ENCODE data around the gene GOLIM4.
A peak's percentile ranks its signal among the peaks of the same experiment; 100 is the strongest.
"Not testable (repeated sequence)": the region's sequence is repeated elsewhere in the genome, so short reads cannot be mapped to it uniquely, and the experiment has no call there.

Gene GOLIM4

DNA sequence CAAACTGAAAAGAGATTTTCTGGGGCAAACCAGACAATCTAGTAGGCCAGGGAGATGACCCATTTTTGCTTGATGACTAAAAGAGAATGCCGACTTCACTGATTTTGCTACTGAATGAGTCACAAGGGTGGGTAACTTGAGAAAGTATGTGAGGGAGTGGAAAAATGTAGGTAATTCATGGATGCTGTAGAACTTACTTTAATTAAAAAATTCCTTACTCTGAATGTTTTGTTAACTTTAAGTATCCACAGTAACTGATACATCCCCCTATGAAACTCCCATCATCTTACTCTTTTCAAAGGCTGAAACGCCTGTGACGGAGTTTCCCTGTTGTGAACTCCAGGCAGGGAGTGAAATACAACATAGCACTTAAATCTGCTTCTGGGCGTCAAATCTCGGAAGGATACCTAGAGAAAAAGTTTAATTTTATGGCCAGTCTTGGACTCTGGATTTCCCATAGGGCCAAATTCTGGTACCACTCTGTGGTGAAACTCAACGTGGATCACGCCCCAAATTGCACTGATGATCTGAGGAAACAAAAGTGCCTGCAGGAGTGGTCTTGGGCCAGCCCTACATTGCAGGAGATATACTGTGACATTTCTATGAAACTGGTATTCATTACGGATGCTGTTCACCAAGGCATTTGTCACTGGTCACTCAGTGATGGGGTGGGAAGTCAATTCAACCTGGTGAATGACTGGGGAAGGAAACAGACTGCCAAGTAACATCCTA is 24.0 kb downstream of the GOLIM4 start:
- DNase-seq = no peak

DNA sequence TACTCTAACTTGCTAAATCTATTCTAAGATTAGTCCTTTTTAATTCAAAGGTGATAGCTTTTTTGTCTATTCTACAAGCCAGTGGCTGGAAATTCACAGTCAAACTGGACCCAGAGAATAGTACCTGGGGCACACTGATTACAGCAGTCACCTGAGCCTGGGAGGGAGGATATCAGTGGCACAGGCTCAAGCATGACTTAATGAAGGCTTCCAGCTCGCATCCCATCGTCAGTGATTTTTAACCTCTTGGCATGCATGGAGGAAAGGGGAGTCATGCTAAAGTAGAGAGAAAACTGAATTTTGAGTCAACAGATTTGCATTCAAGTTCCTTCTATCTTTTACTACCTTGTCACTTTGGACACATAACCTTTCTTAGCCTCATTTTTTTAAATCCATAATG is 24.8 kb downstream of the GOLIM4 start:
- no peak for DNase-seq

DNA sequence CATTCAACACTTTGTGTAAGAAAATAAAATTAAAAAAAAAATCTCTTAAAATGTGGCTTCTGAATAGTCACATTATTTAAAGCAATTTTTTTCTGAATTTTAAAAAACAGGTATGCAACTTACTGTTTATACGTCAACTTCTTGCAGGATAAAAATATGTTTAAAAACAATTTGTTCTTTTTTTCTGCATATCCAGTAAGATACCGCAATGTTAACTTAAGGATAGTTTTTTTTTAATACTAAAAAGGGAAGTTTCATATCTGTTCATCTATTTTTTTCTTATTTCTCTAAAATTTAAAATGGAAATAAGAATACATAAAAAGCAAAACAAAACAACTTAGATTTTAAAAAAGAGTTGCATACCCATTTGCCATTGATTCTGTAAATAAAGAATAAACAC is 27.4 kb downstream of the GOLIM4 start:
- no peak for DNase-seq

DNA sequence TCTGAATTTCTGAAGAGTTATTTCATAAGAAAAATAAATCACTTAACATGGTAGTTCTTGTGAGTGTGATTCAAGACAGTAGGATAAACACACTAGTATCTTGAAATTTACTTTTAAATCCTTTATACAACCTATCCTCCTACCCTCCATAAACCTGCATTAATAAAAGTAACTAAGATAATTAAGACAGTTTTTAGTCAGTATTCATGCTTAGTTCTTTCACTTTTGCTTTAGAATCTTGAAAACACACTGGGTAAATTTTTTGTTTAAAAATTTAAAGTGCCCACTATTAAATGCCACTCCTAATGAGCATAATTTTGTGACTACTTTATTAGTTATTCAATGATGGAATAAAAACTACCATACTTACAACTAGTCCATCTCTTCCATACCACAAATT is 28.8 kb downstream of the GOLIM4 start:
- no peak for DNase-seq

DNA sequence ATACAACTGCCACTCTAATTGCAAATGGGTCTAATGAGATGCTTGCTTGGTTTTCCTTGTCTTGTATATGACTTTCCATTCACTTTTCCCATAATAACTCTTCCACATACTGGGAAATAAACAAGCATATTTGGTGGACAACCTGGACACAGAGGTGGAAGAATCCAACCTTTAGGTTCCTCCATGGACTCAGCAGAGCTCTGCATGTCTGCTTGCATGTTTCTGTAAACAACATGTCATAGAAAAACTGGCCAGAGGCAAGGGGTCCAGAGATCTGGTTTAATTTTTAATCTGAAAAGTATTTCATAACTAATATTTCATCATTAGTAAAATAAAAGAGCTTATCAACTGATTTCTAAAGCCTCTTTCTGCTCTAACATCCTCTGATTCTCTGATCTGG is 30.2 kb downstream of the GOLIM4 start:
- no peak for DNase-seq

DNA sequence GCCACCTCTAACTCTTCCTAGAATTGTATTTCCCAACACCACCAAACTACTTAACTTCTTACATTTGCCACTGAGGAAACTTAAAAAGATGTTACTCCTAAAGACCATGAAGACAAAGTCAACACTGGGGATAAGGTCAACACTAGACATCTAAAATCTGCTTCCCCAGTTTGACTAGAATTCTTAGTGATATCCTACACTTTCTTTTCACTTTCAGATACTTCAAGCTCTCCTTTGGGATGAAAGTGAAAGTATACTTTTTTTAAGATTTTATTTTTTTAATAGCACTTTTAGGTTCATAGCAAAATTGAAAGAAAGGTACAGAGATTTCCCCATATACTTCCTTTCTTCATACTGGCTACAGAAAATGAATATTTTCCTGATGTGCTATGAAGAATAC is 32.6 kb downstream of the GOLIM4 start:
- no peak for DNase-seq

DNA sequence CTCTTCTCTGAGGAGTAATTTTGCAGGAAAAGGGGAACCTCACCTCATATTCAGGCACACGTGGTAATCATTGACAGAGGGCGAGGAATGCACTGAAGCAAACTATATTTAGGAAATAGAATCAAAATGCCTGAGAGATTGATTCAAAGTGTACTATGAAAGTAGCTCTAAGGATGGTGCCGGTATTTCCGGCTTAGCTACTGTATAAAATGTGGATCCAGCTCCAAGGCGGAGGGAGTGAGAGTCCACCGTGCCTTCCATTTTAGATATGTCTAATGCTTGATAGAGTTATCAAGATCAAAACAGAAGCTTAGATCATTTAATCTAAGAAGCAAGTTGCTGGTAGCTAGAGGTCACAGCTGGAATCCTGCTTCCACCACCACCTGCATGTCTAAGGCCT is 33.0 kb downstream of the GOLIM4 start:
- DNase-seq = no peak

DNA sequence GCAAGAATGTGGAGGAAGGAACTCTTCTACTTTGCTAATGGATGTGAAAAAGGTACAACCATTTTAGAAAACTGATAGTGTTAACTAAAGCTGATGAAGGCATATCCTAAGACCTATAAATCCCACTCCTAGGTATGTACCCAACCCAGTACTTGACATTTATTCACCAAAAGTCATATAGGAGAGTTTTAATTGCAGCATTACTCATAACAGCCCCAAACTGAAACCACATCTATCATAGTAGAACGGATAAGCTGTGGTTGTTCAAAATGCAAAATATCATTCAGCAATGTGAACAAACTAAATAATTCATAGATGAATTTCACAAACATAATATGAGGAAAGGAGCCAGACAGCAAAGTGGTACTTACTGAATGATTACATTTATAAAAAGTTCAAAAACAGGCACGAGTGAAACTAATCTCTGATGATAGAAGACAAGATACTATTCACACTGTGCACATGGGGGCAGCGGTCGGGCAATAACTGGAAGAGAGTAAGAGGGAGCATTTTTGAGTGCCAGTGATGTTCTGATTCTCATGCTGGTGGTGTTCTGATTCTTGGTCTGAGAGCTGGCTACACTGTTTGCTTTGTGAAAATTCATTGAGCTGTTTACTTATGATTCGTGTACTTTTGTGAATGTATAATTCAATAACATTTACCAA is 34.3 kb downstream of the GOLIM4 start:
- DNase-seq = no peak

DNA sequence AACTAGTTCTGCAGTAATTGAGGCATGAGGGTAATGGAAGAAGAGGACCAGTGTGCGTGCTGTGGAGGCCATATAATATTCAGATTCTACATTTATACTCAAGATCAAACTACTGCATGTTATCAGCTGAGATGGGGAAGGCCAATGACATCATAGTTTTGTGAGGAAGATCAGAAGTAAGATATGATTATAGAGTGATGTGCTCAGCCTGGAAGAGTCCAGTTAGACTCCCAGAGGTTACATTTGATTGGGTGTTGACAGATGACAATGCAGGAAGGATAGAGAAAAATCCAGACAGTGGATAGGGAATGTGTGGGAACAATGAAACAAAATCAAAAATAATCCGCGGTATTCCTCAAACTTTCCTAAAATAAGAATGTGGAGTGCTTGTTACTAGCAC is 35.4 kb downstream of the GOLIM4 start:
- no peak for DNase-seq

DNA sequence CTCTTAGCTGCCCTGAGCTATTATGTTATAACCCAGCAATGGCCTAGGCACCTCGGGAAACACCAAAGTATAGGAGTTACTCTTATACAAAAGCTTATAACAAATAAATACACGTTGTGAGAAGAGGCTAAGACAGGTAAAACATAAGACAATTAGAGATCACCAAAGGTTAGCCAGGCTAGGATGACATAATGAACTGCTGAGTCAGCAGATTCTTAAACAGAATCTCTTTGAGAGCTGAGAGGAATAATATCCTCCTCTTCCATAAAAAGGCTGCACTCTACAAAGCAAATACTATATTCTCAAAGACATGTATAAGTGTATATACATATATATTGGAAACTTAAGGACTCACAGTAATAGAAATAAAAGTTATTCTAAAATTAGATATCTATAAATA is 37.2 kb downstream of the GOLIM4 start:
- DNase-seq = no peak

DNA sequence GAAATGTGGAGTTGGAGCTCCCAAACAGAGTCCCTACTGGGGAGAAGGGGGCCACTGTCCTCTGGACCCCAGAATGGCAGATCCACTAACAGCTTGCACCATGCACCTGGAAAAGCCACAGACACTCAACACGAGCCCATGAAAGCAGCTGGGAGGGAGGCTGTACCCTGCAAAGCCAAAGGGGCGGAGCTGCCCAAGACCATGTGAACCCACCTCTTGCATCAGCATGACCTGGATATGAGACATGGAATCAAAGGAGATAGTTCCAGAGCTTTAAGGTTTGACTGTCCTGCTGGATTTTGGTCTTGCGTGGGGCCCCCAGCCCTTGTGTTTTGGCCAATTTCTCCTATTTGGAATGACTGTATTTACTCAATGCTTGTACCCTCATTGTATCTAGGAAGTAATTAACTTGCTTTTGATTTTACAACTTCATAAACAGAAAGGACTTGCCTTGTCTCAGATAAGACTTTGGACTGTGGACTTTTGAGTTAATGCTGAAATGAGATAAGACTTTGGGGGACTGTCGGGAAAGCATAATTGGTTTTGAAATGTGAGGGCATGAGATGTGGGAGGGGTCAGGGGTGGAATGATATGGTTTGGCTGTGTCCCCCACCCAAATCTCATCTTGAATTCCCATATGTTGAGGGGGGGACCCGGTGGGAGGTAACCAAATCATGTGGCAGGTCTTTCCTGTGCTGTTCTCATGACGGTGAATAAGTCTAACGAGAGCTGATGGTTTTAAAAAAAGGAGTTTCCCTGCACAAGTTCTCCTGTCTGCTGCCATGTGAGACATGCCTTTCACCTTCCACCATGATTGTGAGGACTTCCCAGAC is 39.1 kb downstream of the GOLIM4 start:
- not testable (repeated sequence) for DNase-seq

DNA sequence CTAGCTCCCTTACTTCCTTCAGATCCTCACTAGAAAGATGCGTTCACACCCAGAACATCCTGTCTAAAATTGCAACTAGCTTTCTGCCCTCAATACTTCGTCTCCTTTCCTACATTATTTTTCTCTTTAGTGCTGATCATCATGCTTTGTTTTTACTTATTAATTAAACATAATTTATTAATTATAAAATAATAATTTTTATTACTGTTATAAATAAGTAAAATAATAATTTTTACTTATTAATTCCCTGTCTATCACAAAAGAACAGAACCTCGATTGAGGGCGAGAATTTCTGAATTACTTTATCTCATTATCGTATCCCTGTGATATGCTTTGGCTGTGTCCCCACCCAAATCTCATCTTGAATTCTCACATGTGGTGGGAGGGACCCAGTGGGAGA is 41.3 kb downstream of the GOLIM4 start:
- DNase-seq = no peak

DNA sequence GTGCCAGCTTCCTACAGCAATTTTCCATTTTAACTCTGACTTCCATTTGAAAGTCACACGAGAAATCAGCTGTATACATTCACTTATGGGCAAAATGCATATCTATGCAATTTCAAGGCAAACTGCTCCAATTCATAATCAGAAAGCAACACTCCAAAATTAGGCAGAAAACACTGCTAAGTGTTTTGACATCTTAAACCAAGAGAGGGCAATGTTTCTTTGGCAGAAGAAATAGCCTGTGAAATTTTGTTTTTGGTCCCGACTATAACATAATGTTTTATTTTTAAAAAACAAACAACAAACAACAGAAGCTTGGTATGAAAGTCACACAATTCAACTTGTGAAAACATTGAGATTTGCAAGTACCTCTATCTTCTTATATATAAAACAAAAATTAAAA is 42.6 kb downstream of the GOLIM4 start:
- no peak for DNase-seq

DNA sequence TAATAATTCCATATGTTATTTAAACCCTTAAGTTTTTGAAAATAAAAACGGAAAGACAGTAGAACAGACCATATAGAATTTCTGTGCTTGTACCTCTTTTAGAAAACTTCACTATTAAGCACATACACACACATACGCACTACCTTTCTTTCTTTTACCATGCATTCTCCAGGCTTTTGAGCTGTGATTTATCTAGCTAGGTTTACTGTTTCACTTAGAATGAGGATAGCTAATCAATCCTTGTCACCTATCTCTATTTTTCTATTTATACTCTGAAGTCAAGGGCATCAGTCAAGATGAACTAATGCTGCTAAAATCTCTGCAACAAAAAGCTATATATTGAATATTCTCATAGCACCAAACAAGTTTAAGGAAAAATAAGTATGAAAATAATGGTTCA is 43.2 kb downstream of the GOLIM4 start:
- DNase-seq = no peak

DNA sequence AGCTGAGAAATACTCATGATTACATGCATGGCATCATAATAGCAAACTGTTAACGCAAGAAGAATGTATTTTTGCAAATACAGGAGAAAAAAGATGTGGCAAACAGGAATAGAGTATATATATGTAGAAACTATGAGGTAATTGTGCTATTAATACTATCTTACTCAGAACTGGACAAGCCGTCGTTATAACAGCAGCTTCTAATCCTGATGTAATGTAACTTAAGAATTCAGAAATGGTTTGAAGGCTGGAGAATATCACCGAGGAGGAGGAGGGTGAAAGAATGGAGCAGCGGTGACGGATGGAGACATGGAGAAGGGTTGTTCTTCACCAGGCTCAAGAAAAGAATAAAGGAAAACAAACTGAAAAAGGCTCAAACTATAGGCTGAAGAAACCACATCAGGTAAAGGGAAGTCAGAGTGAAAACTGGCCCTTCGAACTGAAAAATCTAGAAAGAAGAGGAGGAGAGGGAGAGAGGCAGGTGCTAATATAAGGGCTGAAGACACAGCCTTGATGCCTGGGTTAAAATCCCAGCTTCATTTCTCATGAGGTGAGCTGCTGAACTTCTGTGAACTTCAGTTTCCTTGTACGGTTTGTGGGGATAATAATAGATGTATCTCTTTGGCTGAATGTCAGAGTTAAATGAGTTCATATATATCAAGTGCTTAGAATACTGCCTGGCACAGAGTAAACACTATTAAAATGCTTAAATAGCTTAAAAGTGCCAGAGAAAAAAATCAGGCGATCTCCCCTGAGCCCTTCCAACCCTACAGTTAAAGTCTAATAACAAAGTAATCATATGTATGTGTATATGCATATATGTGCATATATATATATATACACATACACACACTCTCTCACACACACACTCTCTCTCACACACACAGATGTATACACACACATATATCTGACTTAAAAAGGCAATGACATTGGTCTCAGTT is 43.9 kb downstream of the GOLIM4 start:
- peak; percentile 43 for DNase-seq

DNA sequence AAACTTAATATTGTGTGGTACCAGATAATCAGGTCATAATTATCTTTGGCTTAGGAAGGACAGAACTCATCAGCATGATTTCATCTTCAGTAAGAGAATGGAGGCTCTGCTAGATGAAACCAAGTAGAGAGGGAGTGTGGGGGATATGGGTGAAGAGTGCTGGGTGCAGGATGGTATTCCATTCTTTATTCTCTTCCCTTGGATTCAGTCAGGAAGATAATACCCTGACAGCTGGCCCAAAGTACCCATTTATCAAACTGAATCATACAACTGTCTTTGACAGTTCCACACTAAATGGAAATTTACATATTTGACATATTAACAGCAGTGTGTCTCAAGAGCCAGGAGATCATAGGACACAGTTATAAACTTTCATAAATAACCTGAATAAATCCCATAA is 44.7 kb downstream of the GOLIM4 start:
- DNase-seq = no peak

DNA sequence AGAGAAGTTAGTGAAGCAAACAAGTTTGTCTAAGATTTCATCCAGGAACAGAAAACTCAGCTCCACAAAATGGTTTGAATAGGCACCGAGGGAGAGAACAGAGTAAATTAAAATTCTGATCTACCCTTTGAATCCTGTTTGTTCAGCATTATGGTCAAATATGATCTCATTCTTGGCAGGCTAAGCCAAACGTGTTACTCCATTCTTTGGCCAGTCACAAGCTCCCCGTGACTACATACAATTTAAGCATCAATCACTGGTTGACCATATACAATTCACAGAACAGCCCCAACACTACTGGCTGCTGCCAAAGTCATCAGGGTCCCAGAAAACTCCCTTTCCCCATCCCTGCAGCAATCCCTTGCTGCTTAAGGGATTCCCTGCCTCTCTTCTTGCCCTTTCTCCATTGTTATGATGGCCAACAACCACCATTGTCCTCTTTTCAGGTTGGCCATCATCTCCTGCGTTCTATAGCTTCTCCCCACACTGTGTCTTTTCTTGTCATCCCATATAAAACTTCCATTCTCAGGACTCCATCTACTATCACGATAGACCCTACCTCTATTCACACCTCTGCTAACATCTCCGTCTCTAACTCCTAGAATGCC is 46.3 kb downstream of the GOLIM4 start:
- DNase-seq = no peak

DNA sequence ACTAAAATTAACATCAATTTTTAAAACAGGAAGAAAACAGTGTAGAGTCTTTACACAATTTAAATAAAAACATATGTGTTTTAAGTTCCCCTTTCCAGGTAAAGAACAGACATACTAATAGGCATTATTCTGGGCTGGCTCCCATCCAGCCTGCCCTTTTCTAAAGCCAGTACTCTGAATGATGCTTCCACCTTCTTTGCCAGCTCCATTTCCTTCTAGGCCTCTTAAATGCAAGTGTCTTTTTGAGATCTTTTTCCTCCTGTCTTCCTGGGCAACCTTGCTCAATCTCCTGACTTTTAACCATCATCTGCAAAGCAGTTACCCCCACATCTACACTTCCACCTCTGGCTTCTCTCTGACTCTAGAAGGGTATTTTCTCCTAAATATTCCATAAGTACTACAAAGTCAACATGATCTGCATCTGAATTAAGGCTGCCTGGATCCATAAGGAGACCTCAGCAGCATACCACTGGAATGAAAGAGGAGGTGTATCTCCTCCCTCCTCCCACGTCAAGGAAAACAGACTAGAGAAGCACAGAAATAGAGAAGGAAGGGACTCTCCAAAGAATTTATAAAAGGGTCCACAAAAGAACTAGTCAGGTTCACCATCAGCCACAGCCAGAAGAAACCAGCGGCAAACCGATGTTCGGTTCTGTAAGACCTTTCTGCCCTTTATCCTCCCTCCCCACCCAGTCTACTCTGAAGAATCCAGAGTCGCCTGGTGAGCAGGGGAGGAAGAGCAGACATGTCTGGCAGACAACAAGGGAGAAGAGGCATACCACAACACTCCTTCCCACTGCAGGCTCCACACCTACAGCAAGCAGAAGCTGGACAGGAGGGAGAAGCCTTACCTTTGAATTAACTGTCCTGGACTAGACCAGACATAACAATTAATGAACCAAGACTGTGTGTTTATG is 47.1 kb downstream of the GOLIM4 start:
- no peak for DNase-seq

DNA sequence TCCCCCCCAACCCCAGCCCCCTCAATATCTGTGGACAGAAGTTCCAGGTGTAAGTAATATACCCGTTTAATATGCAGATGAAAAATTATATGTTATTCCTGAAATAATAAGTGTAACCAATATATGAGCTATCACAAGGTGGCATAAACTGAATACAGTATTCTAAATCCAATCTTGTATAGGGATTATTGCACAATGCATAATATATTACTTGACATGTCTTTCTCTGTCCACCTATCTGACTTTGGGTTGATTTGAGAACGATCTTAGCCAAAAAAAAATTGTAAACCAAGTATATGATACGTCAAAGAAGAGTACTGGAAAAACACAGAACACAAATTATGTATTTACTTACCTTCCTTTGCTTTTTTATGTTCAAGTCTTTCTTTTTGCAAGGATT is 47.8 kb downstream of the GOLIM4 start:
- no peak for DNase-seq

DNA sequence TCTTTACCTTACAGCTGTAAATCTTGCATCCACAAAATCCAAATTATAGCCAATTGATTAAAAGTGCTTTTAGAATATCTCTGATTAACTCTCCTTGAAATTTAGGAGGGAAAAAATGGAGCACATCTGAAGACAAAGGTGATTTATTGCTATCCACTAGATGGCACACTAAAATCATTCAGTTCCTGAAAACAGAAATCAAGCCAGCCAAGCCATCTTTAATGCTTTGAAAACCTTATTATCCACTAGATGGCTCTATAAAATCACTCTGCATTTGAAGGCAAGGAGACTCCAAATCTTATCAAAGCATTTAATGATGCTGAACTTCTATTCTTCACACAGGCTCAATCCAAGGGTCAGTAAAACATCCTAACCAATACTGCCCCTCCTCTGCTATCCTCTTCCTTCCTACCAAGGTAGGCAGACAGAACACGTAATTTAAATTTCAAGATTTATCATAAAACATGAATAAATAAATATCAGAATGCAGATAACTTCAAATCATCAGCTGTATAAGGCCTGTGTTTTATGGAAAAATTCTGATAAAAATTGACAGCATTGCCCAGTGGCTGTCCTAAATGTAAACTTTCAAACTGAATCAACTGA is 48.4 kb downstream of the GOLIM4 start:
- peak; percentile 98 for DNase-seq

DNA sequence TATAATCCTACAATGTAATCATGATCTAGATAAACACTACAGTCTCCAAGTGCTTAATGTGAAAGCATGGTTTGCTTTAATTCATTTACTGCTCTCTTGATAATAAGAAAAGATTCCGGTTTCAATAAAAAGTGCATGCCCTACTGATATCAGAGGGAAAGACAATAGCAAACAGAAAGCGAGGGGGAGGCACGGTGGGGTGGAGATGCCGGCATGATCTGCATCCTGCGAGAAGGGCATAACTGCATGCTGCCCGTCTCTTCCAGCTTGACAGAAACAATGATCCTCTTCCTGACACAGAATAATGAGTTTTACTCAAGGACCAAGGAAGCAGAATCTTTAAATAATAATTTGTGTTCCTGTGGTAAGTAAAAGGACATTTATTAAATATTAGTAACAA is 51.7 kb downstream of the GOLIM4 start:
- DNase-seq = peak; percentile 59

All from NCI-H1105 treated with DMSO at 0.1 percent for 48 hours (cell line).